ENCODE data around the gene SLC29A4.
"Not testable (repeated sequence)": the region's sequence is repeated elsewhere in the genome, so short reads cannot be mapped to it uniquely, and the experiment has no call there.

SLC29A4 gene

GRCh38 chr7:5323800-5324781, 41.3 kb downstream of the SLC29A4 start:
- not testable (repeated sequence) for DNase-seq (ENCODE audit: low read depth, low spot score)

- DNase-seq (ENCODE audit: low read depth, low spot score): no peak
These were observed 42.2 kb downstream of the SLC29A4 start for GRCh38 chr7:5324961-5325360.

GRCh38 chr7:5330288-5330687, 47.5 kb downstream of the SLC29A4 start:
- DNase-seq (ENCODE audit: low read depth, low spot score): no peak

- no peak for DNase-seq (ENCODE audit: low read depth, low spot score)
These were observed 49.8 kb downstream of the SLC29A4 start for GRCh38 chr7:5332579-5332978.

GRCh38 chr7:5333121-5334045, 50.6 kb downstream of the SLC29A4 start:
- no peak for DNase-seq (ENCODE audit: low read depth, low spot score)

- DNase-seq (ENCODE audit: low read depth, low spot score): no peak
These were observed 51.9 kb downstream of the SLC29A4 start for GRCh38 chr7:5334671-5335070.

GRCh38 chr7:5337047-5337446, 54.3 kb downstream of the SLC29A4 start:
- DNase-seq (ENCODE audit: low read depth, low spot score): no peak

GRCh38 chr7:5339955-5340354, 57.2 kb downstream of the SLC29A4 start:
- DNase-seq (ENCODE audit: low read depth, low spot score): no peak

- no peak for DNase-seq (ENCODE audit: low read depth, low spot score)
These were observed 59.9 kb downstream of the SLC29A4 start for GRCh38 chr7:5342631-5343030.

- DNase-seq (ENCODE audit: low read depth, low spot score): no peak
These were observed 61.1 kb downstream of the SLC29A4 start for GRCh38 chr7:5343884-5344283.

- DNase-seq (ENCODE audit: low read depth, low spot score): no peak
These were observed 61.6 kb downstream of the SLC29A4 start for GRCh38 chr7:5344342-5344741.

- no peak for DNase-seq (ENCODE audit: low read depth, low spot score)
These were observed 62.4 kb downstream of the SLC29A4 start for GRCh38 chr7:5345171-5345570.

GRCh38 chr7:5345671-5346070, 62.9 kb downstream of the SLC29A4 start:
- no peak for DNase-seq (ENCODE audit: low read depth, low spot score)

GRCh38 chr7:5348134-5349004, 65.6 kb downstream of the SLC29A4 start:
- no peak for DNase-seq (ENCODE audit: low read depth, low spot score)

- no peak for DNase-seq (ENCODE audit: low read depth, low spot score)
These were observed 66.2 kb downstream of the SLC29A4 start for GRCh38 chr7:5349005-5349380.

GRCh38 chr7:5349437-5350173, 66.9 kb downstream of the SLC29A4 start:
- no peak for DNase-seq (ENCODE audit: low read depth, low spot score)

GRCh38 chr7:5350174-5350463, 67.4 kb downstream of the SLC29A4 start:
- DNase-seq (ENCODE audit: low read depth, low spot score): no peak

- DNase-seq (ENCODE audit: low read depth, low spot score): no peak
These were observed 68.0 kb downstream of the SLC29A4 start for GRCh38 chr7:5350600-5351385.

- DNase-seq (ENCODE audit: low read depth, low spot score): no peak
These were observed 68.9 kb downstream of the SLC29A4 start for GRCh38 chr7:5351507-5352265.

Measured in astrocyte of the hippocampus (primary cell).